ENCODE measurements around the gene SGMS1.

The SGMS1 gene

GRCh38 chr10:50471583-50471975 is 152.2 kb downstream of the SGMS1 start:
- Histone ChIP-seq H2AK5ac (ENCODE audit: low read length, severe bottlenecking) (no peak overlapping the region), H3K4me3 (ENCODE audit: insufficient read depth in 1 of 2, low read depth in 1 of 2, low read length in 2 of 2) (no peak overlapping the region), H3K4ac (ENCODE audit: low read depth in 1 of 2, low read length in 2 of 2) (no peak overlapping the region), H3K9ac (ENCODE audit: low read length) (no peak overlapping the region), H3K27ac (ENCODE audit: low read length, poor library complexity, severe bottlenecking) (no peak overlapping the region), H3K79me1 (replicated peaks; ENCODE audit: low read length, poor library complexity, severe bottlenecking) (peaks cover 5% of the 10 kb centered on the region), H4K8ac (ENCODE audit: low read length) (no peak overlapping the region), H3K4me2 (ENCODE audit: low read length, poor library complexity, severe bottlenecking) (no peak overlapping the region), H3K27me3 (ENCODE audit: control insufficient read depth in 1 of 2, insufficient read depth in 1 of 2, low read length in 2 of 2) (no peaks in the 10 kb centered on the region), H2BK12ac (ENCODE audit: low read length in 2 of 2) (no peak overlapping the region), H3K9me3 (ENCODE audit: control insufficient read depth, low read length) (no peaks in the 10 kb centered on the region), H3K23ac (ENCODE audit: low read length in 2 of 2) (no peak overlapping the region), H3K4me1 (ENCODE audit: control insufficient read depth, insufficient read depth, low read depth, low read length) (peaks cover 4% of the 10 kb centered on the region), H2AFZ (ENCODE audit: low read depth, low read length) (no peak overlapping the region), H3K18ac (ENCODE audit: low read depth in 1 of 2, low read length in 2 of 2) (no peak overlapping the region), H3K36me3 (ENCODE audit: control insufficient read depth in 1 of 2, insufficient read depth in 2 of 2, low read depth in 1 of 2, low read length in 2 of 2) (no peaks in the 10 kb centered on the region), H2BK120ac (ENCODE audit: low read depth, low read length) (no peak overlapping the region), H4K91ac (ENCODE audit: low read length) (no peak overlapping the region), H3K14ac (ENCODE audit: low read length in 2 of 2) (no peak overlapping the region), H2BK15ac (ENCODE audit: low read depth, poor library complexity, severe bottlenecking) (no peak overlapping the region), H2BK5ac (ENCODE audit: low read depth, low read length, poor library complexity, severe bottlenecking) (no peak overlapping the region)
- WGBS = 83% methylated on average over 3 of the region's 3 CpGs
- DNase-seq = no peak

- no peak overlapping the region for H3K4me3 ChIP-seq (ENCODE audit: insufficient read depth in 1 of 2, low read depth in 1 of 2, low read length in 2 of 2)
- no peaks in the 10 kb centered on the region for H3K36me3 ChIP-seq (ENCODE audit: control insufficient read depth in 1 of 2, insufficient read depth in 2 of 2, low read depth in 1 of 2, low read length in 2 of 2)
- H3K14ac ChIP-seq (ENCODE audit: low read length in 2 of 2) = no peak overlapping the region
- H3K4me2 ChIP-seq (ENCODE audit: low read length, poor library complexity, severe bottlenecking) = no peak overlapping the region
- H3K27ac ChIP-seq (ENCODE audit: low read length, poor library complexity, severe bottlenecking) = peak overlapping the region; percentile 14
- H3K18ac ChIP-seq (ENCODE audit: low read depth in 1 of 2, low read length in 2 of 2) = no peak overlapping the region
- no peak overlapping the region for H4K91ac ChIP-seq (ENCODE audit: low read length)
- WGBS = 52% methylated on average over 3 of the region's 6 CpGs
- H3K4ac ChIP-seq (ENCODE audit: low read depth in 1 of 2, low read length in 2 of 2) = no peak overlapping the region
- H3K79me1 ChIP-seq (replicated peaks; ENCODE audit: low read length, poor library complexity, severe bottlenecking) = peaks cover 5% of the 10 kb centered on the region
- H3K9ac ChIP-seq (ENCODE audit: low read length) = no peak overlapping the region
- no peak overlapping the region for H3K23ac ChIP-seq (ENCODE audit: low read length in 2 of 2)
- no peak overlapping the region for H2BK5ac ChIP-seq (ENCODE audit: low read depth, low read length, poor library complexity, severe bottlenecking)
- peaks cover 4% of the 10 kb centered on the region for H3K4me1 ChIP-seq (ENCODE audit: control insufficient read depth, insufficient read depth, low read depth, low read length)
- no peaks in the 10 kb centered on the region for H3K9me3 ChIP-seq (ENCODE audit: control insufficient read depth, low read length)
- H4K8ac ChIP-seq (ENCODE audit: low read length) = no peak overlapping the region
- H2BK120ac ChIP-seq (ENCODE audit: low read depth, low read length) = no peak overlapping the region
- no peak overlapping the region for H2BK12ac ChIP-seq (ENCODE audit: low read length in 2 of 2)
- H2AK5ac ChIP-seq (ENCODE audit: low read length, severe bottlenecking) = no peak overlapping the region
- DNase-seq = no peak
- H3K27me3 ChIP-seq (ENCODE audit: control insufficient read depth in 1 of 2, insufficient read depth in 1 of 2, low read length in 2 of 2) = no peaks in the 10 kb centered on the region
- no peak overlapping the region for H2BK15ac ChIP-seq (ENCODE audit: low read depth, poor library complexity, severe bottlenecking)
- H2AFZ ChIP-seq (ENCODE audit: low read depth, low read length) = no peak overlapping the region
Observed at GRCh38 chr10:50470798-50471582, 152.8 kb downstream of the SGMS1 start.

DNA sequence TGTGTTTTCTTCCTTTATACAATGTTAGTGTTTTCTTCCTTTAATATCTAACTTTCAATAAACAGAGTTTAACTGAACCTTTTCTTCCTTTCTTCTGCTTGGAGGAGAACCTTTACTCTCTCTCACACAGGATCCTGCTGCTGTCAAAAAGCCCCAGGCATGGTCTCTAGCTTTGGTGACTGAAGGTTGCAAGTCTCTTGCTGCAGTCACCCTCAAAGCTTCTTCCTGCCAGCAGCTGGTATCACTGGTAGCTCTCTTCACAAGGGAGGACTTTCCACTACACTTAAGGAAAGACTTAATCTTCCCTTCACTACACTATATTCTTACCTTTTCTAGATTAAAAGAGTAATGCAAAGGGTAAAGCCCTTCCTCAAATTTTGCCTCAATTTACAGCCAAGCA is 153.4 kb downstream of the SGMS1 start:
- no peak overlapping the region for H4K8ac ChIP-seq (ENCODE audit: low read length)
- no peak overlapping the region for H3K14ac ChIP-seq (ENCODE audit: low read length in 2 of 2)
- no peak overlapping the region for H2AK5ac ChIP-seq (ENCODE audit: low read length, severe bottlenecking)
- H3K4ac ChIP-seq (ENCODE audit: low read depth in 1 of 2, low read length in 2 of 2) = no peak overlapping the region
- H3K4me2 ChIP-seq (ENCODE audit: low read length, poor library complexity, severe bottlenecking) = no peak overlapping the region
- H2BK12ac ChIP-seq (ENCODE audit: low read length in 2 of 2) = no peak overlapping the region
- H3K4me3 ChIP-seq (ENCODE audit: insufficient read depth in 1 of 2, low read depth in 1 of 2, low read length in 2 of 2) = no peak overlapping the region
- H3K9me3 ChIP-seq (ENCODE audit: control insufficient read depth, low read length) = no peaks in the 10 kb centered on the region
- H4K91ac ChIP-seq (ENCODE audit: low read length) = no peak overlapping the region
- no peak overlapping the region for H2BK120ac ChIP-seq (ENCODE audit: low read depth, low read length)
- H3K27me3 ChIP-seq (ENCODE audit: control insufficient read depth in 1 of 2, insufficient read depth in 1 of 2, low read length in 2 of 2) = no peaks in the 10 kb centered on the region
- peaks cover 4% of the 10 kb centered on the region for H3K4me1 ChIP-seq (ENCODE audit: control insufficient read depth, insufficient read depth, low read depth, low read length)
- H3K23ac ChIP-seq (ENCODE audit: low read length in 2 of 2) = no peak overlapping the region
- no peaks in the 10 kb centered on the region for H3K36me3 ChIP-seq (ENCODE audit: control insufficient read depth in 1 of 2, insufficient read depth in 2 of 2, low read depth in 1 of 2, low read length in 2 of 2)
- no peak overlapping the region for H2BK5ac ChIP-seq (ENCODE audit: low read depth, low read length, poor library complexity, severe bottlenecking)
- DNase-seq = no peak
- H3K27ac ChIP-seq (ENCODE audit: low read length, poor library complexity, severe bottlenecking) = no peak overlapping the region
- H3K18ac ChIP-seq (ENCODE audit: low read depth in 1 of 2, low read length in 2 of 2) = no peak overlapping the region
- peak overlapping the region; percentile 24 for H3K9ac ChIP-seq (ENCODE audit: low read length)
- H2BK15ac ChIP-seq (ENCODE audit: low read depth, poor library complexity, severe bottlenecking) = no peak overlapping the region
- peaks cover 2% of the 10 kb centered on the region for H3K79me1 ChIP-seq (replicated peaks; ENCODE audit: low read length, poor library complexity, severe bottlenecking)
- no peak overlapping the region for H2AFZ ChIP-seq (ENCODE audit: low read depth, low read length)

DNA sequence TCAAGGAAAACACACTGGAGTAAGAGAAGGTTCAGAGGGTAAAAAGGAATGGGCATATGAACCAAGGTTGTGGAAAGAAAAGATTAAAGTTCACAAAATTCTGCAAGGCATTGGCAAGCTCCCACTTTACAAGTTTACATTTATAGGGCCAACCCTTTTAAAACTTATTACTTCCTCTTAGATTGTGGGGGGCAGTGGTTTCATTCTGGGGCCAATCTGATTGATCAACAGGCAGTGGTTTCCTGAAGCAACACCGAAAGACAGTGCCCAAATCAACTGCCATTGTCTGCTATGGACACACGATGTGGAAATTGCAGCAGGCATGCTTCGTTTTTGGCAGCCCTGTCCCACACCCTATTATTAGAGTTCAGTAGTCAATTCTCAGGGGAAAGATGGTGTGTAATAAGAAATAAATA is 154.0 kb downstream of the SGMS1 start:
- WGBS = 88% methylated on average over 2 of the region's 3 CpGs
- Histone ChIP-seq H3K9ac (ENCODE audit: low read length) (peak overlapping the region; percentile 24), H3K4me3 (ENCODE audit: insufficient read depth in 1 of 2, low read depth in 1 of 2, low read length in 2 of 2) (peak overlapping the region in 1 of 2 experiments; percentile 51), H3K27ac (ENCODE audit: low read length, poor library complexity, severe bottlenecking) (no peak overlapping the region), H2BK12ac (ENCODE audit: low read length in 2 of 2) (no peak overlapping the region), H3K79me1 (replicated peaks; ENCODE audit: low read length, poor library complexity, severe bottlenecking) (peaks cover 2% of the 10 kb centered on the region), H3K36me3 (ENCODE audit: control insufficient read depth in 1 of 2, insufficient read depth in 2 of 2, low read depth in 1 of 2, low read length in 2 of 2) (no peaks in the 10 kb centered on the region), H3K4me2 (ENCODE audit: low read length, poor library complexity, severe bottlenecking) (no peak overlapping the region), H2AK5ac (ENCODE audit: low read length, severe bottlenecking) (no peak overlapping the region), H3K14ac (ENCODE audit: low read length in 2 of 2) (no peak overlapping the region), H3K27me3 (ENCODE audit: control insufficient read depth in 1 of 2, insufficient read depth in 1 of 2, low read length in 2 of 2) (no peaks in the 10 kb centered on the region), H3K9me3 (ENCODE audit: control insufficient read depth, low read length) (no peaks in the 10 kb centered on the region), H2AFZ (ENCODE audit: low read depth, low read length) (no peak overlapping the region), H3K4me1 (ENCODE audit: control insufficient read depth, insufficient read depth, low read depth, low read length) (peaks cover 4% of the 10 kb centered on the region), H3K23ac (ENCODE audit: low read length in 2 of 2) (no peak overlapping the region), H2BK120ac (ENCODE audit: low read depth, low read length) (no peak overlapping the region), H3K4ac (ENCODE audit: low read depth in 1 of 2, low read length in 2 of 2) (no peak overlapping the region), H4K91ac (ENCODE audit: low read length) (no peak overlapping the region), H3K18ac (ENCODE audit: low read depth in 1 of 2, low read length in 2 of 2) (no peak overlapping the region), H4K8ac (ENCODE audit: low read length) (no peak overlapping the region), H2BK5ac (ENCODE audit: low read depth, low read length, poor library complexity, severe bottlenecking) (no peak overlapping the region), H2BK15ac (ENCODE audit: low read depth, poor library complexity, severe bottlenecking) (no peak overlapping the region)
- DNase-seq = no peak
